Measurements from ENCODE around the gene TLCD2. TPM values are rescaled to one million over a fixed set of nuclear protein-coding genes. Genes with fewer than 3 reads are reported as not detected.

TLCD2 gene
- total and polyA plus RNA-seq, 2 of the 13 experiments (the other 11 are each of a cell fraction or from before 2014, with no cell fraction given), result 0.90 to 1.1 TPM

GRCh38 chr17:1736348-1737281 lies 26.4 kb upstream of the TLCD2 start (continued):
- TF ChIP-seq NBN (conservative IDR thresholded peaks at IDR 0.05), result no peak
- peak; percentile 56; the same call in 1 of the 2 replicates for TF ChIP-seq BORCS8-MEF2B (CRISPR knock-in tag; IDR thresholded peaks at IDR 0.05)
- TF ChIP-seq MEF2D (CRISPR knock-in tag; IDR thresholded peaks at IDR 0.05), result peak; percentile 97
- TF ChIP-seq RFX3 (CRISPR knock-in tag; IDR thresholded peaks at IDR 0.05), result 0 out of 2 replicates have a peak, but pooled peaks have one; percentile 39
- no peak for TF ChIP-seq ZNF326 (CRISPR knock-in tag; IDR thresholded peaks at IDR 0.05; ENCODE audit: borderline replicate concordance)
- TF ChIP-seq TP53 (CRISPR knock-in tag; conservative IDR thresholded peaks at IDR 0.05), result 0 out of 2 replicates have a peak, but pooled peaks have one; percentile 71
- no peak for TF ChIP-seq SP1 (IDR thresholded peaks at IDR 0.05)
- TF ChIP-seq SP1 (CRISPR knock-in tag; IDR thresholded peaks at IDR 0.05), result peak; percentile 72; the same call in 1 of the 2 replicates
- peak; percentile 98 for TF ChIP-seq CHD4 (IDR thresholded peaks at IDR 0.05; ENCODE audit: borderline replicate concordance, low read length)
- TF ChIP-seq TBX3 (IDR thresholded peaks at IDR 0.05; ENCODE audit: borderline replicate concordance), result peak; percentile 13; the same call in 1 of the 2 replicates
- peak; percentile 45; the same call in 1 of the 2 replicates for TF ChIP-seq ZBED4 (CRISPR knock-in tag; IDR thresholded peaks at IDR 0.05; ENCODE audit: borderline replicate concordance)
- TF ChIP-seq ZNF607 (CRISPR knock-in tag; IDR thresholded peaks at IDR 0.05; ENCODE audit: borderline replicate concordance), result peak; percentile 72
- TF ChIP-seq HNRNPL (IDR thresholded peaks at IDR 0.05; ENCODE audit: low read depth, low read length), result peak; percentile 97
- TF ChIP-seq ZNF33B (CRISPR knock-in tag; IDR thresholded peaks at IDR 0.05), result no peak
- no peak for TF ChIP-seq LBX2 (CRISPR knock-in tag; IDR thresholded peaks at IDR 0.05; ENCODE audit: borderline replicate concordance)
- peak; percentile 61 for TF ChIP-seq ZBTB26 (CRISPR knock-in tag; IDR thresholded peaks at IDR 0.05; ENCODE audit: borderline replicate concordance)
- peak; percentile 59 for TF ChIP-seq KLF11 (CRISPR knock-in tag; IDR thresholded peaks at IDR 0.05)
- no peak; the same call in 1 of the 2 replicates for TF ChIP-seq ZNF780A (CRISPR knock-in tag; IDR thresholded peaks at IDR 0.05)
- no peak for TF ChIP-seq PCBP2 (optimal IDR thresholded peaks at IDR 0.05; ENCODE audit: low read depth, low read length, poor library complexity, severe bottlenecking)
- no peak for TF ChIP-seq ZNF451 (CRISPR knock-in tag; IDR thresholded peaks at IDR 0.05)
- TF ChIP-seq MNT (IDR thresholded peaks at IDR 0.05), result peak; percentile 68
- peak; percentile 81 for TF ChIP-seq CCAR2 (optimal IDR thresholded peaks at IDR 0.05; ENCODE audit: low read depth, low read length)

All from HepG2 (cell line).